GM19397 (cell line): Measurements from ENCODE around the gene MSRB2.
"Not testable (repeated sequence)": the region's sequence is repeated elsewhere in the genome, so short reads cannot be mapped to it uniquely, and the experiment has no call there.

Source experiments
- ATAC-seq: cut with Tn5 transposase; IDR thresholded peaks from one replicate; pipeline ENCODE4 v1.9.1; 2021; ENCODE audit warnings: mild to moderate bottlenecking, moderate library complexity; ENCODE audit not compliant: unreplicated experiment

Gene MSRB2

DNA sequence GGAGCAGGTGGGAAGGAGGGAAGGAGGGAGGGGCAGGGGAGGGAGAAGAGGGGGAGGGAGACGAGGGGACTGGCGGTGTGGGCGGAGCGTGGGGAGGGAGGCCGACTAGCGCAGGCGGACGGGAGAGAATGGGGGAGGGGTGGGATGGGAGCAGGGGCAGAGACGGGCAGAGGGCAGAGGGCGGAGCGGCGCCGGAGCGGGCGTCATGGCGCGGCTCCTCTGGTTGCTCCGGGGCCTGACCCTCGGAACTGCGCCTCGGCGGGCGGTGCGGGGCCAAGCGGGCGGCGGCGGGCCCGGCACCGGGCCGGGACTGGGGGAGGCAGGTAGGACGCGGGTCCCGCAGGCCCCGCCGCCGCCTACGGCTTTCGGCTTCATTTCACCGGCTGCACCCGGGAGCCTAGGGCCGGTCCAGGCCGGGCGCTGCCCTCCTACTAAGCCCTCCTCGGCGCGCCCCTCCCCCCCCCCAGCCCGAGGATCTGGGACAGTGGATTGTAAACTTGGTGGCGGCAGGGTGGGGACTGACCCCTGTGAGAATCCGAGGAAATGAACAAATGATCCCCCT lies at the start of gene MSRB2:
Gene MSRB2, plus strand, starts transcription at position 176 of the 562 bp plus-strand sequence. Its CDS starts 30 bp downstream, at position 206.
- ATAC-seq: peak; percentile 81

DNA sequence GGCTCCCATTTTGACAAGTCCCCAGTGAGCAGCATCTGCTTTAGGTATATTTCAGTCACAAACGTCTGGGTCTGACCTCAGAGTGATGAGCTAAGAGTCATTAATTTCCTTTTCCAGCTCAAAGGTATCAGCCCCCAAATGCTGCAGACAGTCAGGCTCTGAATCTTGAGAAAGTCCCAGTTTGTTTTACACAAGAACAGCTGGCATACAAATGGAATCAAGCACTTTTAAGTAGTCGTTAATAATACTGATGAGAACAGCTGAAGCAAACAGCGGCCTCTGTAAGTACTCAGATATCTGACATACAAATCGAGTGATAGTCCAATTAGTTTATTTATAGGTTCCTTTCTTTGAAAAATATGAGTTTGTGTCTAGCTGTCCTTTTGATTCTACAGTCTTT lies 49.4 kb upstream of the MSRB2 start:
- ATAC-seq: no peak

DNA sequence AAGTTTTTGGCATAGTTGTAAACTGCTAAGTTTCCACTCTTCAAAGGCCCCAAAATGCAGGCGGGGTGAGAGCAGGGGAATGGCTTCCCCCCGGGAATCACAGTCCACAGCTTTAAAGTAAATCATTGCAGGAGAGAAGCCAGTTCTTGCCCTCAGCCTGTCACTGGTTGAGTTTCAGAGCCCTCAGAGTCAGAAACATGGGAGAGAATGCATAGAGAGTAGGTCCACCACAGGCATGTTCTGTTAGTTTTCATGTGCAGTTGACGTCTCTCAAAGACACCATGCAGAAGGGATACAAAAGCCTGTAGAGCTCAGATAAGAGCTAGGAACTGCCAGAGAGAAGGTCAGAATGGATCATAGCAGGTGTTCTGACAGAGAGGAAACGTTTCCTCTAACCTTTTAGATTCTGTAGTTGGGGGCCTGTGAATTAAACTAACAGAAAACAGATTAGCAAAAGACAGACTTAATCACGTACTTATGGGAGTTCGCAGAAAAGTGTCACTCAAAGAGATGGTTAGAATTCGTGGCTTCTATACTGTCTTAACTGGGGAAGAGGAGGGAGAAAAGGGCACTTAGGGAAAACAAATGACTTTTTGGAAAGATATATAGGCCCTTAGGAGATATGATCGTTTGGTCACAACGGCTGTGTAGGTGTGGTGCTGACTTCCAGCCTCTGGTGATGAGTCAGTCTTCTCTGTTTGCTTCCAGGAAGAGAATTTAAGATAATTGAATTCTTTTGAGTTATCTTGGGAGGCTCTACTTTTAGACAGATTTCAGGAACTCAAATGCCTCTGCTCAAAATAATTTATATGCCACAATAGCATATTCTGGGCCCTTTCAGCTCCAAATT lies 48.0 kb upstream of the MSRB2 start:
- ATAC-seq: no peak

DNA sequence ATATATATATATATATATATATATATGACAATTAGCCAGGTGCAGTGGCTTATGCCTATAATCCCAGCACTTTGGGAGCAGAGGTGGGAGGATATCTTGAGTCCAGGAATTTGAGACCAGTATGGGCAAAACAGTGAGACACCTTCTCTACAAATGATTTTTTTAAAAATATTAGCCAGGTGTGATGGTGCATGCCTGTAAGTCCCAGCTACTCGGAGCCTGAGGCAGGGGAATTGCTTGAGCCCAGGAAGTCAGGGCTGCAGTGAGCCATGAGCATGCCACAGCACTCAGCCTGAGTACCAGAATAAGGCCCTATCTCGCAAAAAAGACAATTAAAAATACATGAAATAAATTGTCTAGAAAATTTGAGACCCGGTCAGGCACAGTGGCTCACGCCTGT lies 47.2 kb upstream of the MSRB2 start:
- ATAC-seq: no peak

DNA sequence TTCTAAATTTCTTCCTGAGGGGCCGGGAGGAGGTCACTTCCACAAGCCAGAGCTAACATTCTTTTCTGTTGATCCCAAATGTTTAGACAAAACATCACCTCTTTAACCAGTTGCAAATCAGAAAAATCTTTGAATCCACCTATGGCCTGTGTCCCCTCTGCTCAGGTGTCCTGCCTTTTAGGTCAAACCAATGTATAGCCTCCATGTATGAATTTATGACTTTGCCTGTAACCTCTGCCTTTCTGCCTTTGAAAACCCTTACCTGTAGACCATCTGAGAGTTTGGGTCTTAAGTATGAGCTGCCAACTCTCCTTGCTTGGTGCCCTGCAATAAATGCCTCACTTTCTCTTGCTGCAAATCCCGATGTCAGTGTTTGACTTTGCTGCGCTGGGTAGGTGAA lies 44.1 kb upstream of the MSRB2 start:
- ATAC-seq: no peak

DNA sequence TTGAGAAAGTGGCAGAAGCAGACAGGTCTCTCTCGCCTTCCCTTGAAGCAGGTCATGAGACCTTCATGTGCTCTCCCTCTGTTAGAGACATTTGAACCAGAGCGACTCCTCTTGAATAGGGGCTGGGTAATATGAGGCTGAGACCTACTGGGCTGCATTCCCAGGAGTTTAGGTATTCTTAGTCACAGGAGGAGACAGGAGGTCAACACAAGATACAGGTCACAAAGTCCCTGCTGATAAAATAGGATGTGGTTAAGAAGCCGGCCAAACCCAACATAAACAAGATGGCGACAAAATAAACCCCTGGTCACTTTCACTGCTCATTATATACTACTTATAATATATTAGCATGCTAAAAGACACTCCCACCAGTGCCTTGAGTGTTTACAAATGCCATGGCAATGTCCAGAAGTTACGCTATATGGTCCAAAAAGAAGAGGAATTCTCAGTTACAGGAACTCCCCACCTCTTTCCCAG lies 43.5 kb upstream of the MSRB2 start:
- ATAC-seq: no peak

DNA sequence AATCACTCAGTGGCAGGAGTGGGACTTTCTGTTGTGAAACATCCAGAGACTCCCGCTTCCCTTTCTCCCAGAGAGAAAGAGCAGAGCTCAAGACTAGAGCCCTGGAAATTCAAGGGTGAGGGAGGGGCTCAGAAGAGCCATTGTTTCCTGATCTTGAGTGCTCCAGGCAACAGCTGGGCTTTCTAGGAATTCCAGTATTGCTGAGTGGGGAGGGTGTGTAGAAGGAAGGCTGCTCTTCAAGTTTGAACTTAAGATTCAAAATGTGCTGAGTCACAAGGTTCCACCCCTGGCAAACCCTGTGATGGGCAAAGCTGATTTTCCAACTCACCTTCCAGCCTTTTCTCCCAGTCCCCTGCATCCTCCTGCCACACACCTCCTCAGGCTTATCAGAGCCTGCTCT lies 42.3 kb upstream of the MSRB2 start:
- no peak for ATAC-seq

DNA sequence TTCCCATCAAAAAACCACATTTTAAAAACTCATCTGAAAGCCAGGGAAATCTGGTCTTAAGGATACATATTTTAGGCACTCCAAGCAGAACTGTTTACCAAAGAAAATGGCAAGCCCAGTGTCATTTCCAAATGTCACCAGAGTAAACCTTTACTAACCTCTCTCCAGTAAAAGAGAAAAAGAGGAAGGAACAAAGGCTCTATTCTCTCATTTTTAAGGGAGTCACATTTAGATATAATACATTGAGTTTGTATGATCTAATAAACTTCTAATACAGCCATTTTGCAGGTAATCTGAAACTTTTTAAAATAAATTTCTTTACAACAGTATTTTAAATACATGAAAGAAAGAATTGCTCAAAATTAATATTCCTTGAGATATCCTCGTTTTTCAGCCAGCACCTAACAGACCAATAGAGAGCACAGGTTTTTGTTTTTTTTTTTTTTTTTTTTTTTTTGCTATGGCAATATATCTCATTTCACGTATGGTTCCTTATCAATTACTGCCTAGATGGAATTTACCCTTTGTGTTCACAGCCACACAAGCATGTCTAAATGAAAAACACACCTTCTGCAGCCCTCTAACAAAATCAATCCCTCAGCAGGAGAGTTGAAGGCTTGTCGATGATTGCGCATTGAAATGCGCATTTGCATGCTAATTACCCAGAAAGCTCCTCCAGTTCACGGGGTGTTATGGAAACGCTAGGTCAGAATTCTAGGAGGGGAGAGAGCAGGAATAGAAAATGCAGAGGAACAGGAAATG lies 39.8 kb upstream of the MSRB2 start:
- ATAC-seq: no peak

DNA sequence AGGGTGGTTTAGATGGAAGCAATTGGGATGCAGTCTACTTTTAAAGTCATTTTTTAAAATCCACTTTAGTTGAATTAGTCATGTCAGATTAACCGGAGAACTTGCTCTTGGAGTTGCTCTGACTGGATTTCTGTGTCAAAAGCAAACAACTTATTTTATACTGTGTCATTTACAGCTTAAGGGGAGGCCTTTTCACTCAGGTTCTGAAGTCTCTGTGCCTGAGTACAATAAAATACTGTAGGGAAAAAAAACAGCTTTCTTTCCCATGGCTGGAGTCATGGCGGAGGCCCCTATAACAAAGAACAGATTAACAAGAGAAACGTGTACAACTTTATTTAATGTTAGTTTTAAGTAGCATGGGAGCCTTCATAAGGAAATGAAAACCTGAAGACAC lies 39.2 kb upstream of the MSRB2 start:
- no peak for ATAC-seq

DNA sequence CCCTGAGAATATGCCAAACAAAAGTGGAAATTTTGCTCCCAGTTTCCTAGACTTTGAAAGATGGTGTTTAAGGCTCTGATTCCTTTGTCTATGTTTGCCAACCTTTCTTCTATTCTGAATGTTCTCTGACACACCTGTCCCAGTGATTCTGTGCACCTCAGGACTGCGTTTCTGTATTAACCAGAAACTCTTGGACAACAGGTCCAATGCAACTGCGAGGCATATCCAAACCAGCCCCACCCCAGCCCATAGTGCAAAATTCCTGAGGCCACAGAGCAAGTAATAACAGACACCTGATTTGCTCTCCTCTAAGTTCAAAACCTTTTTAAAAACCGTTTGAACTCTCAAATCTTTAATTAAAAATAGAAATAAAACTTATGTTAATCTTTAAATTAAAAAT lies 37.0 kb upstream of the MSRB2 start:
- ATAC-seq: no peak

DNA sequence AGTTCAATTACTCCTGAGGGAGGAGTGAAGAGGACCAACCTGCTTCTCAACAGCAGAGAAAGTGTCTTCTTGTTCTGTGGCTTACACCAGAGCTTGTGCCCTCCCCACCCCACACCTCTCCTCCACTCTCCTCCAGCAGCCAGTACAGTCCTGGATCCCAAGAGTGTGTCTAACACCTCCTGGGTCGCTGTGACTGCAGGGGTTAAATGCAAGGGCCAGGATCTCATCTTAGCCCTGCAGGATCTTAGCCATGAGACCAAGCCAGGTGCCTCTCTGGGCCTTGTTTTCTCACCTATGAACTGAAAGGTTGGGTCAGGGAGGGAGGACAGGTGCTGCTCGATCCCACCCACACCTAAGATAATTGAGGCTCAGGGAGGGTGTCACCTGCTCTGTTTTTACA lies 34.5 kb upstream of the MSRB2 start:
- no peak for ATAC-seq

DNA sequence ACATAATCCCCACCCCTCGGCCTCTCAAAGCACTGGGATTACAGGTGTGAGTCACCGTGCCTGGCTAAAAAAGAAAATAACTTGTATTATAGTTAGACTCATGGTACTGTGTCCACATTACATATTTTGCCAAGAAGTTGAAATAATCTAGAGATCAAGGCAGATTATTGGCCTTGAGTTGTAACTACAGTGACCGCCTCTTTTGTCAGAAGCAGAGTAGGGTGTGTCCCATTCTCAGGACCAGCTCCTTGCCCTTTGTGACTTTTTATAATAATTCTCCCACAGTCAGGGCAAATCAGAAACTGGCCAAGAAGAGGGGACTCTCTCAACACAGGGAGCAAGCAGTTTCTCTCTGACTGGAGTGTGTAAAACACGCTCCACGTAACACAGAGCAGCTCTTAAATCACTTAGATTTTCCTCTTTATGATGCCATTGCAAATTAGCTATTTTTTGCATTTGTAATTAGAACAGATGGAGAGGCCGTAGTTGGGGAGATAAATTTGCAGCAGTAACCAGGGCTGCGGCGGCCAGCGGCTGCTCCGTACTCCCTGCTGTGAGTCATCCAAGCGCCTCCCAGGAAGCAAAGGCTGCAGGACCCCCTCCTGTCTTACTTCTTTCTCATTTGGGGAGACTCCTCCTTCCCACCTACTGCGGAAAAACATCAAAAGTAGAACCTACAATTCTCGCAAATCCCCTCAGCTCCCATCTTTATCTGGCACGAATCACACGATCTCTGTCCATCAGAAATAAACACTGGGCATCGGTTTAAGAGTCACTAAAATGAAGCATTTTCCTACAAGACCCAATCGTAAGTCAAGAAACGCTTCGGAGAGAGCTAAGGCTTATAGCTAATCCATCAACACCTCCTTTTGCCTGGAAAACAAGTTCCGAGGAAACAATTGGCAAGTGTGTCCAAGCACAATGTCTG lies 32.1 kb upstream of the MSRB2 start:
- ATAC-seq: no peak

DNA sequence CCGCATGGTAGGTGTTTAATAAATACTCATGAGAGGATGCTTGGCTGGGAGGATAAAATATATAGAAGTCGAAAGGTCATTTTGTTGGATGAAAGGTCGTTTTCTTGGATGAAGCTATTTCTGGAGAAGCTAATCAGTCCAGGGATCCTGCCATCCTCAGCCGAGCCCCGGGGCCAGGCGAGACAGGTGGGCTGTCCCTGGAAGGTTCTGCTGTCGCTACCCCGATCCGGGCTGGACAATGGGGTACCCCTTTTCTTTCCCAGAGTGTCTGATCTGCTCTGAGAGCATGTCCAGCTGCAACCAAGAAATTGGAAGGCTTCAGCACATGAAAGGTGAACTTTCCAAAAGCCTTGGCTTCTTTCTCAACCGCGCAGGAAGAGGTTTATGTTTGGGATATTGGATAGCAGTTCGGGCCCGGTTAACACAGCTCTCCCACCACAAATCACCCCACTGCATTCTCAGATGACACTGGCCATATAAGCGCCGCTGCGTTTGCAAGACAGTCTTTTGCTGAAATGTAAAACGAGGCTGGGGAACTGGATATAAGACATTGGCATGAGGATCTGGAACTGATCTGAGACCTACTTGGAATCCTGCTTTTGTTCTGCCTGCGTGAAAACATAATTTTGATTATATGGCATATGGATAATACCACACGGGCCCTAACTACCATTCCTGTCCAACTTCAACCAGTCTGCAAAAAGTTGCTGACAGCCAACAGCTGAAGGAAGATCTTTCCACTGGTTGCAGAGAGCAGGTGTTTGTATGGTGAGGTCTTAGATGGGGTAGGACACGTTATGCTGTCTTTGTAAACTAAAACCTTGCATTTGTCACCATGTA lies 31.2 kb upstream of the MSRB2 start:
- no peak for ATAC-seq

DNA sequence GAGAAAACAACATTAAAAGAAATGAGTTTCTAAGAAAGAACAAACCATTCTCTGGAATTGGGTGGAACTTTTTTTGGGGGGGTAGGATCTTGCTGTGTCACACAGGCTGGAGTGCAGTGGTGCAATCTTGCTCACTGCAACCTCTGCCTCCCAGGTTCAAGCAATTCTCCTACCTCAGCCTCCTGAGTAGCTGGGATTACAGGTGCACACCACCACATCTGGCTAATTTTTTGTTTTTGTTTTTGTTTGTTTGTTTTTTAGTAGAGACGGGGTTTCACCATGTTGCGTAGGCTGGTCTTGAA lies 30.6 kb upstream of the MSRB2 start:
- not testable (repeated sequence) for ATAC-seq

DNA sequence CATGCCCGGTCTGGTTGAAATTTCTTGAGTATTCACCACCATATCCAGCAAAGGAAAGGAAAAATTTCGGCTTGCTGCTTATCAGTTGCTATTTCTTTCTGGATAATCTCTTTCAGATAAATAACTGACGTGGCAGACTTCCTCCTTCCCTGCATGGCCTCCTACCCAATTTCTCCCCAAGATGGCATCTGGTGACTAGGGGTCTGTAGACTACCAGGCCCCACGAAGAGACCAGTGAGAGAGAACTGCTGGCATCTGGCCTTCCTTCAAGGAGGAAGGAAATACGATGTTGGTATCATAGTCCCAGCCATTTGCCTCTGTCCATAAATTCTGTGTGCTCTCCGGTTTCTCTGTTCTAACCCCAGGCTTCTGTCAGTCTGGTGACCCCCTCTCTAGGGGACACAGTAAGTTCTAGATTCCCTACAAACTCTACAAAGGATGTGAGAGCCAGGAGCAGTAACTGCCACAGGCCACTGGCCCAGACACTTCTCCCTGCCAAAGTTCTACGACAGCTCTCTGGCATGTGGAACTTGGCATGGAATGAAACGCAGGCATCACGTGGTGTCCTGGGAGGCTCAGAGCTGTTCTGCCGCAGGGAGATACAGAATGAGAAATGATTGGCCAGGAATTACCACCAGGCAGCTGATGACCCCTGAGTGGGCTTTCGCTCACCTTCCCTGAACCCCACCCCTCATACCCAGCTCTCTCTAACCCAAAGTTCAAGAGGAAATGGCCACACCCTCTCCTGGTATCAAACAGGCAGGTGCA lies 30.0 kb upstream of the MSRB2 start:
- no peak for ATAC-seq

DNA sequence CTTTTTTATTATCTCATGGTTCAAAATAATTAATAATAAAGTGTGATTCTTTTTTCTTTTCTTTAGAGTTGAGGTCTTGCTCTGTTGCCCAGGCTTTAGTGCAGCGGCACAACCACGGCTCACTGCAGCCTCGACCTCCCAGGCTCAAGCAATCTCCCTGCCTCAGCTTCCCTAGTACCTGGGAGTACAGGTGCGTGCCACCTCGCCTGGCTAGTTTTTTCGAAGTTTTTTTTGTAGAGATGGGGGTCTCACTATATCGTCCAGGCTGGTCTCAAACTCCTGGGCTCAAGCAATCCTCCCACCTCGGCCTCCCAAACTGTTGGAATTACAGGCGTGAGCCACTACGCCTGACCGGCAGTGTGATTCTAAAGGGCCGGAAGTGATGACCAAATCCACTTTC lies 28.0 kb upstream of the MSRB2 start:
- ATAC-seq: no peak

DNA sequence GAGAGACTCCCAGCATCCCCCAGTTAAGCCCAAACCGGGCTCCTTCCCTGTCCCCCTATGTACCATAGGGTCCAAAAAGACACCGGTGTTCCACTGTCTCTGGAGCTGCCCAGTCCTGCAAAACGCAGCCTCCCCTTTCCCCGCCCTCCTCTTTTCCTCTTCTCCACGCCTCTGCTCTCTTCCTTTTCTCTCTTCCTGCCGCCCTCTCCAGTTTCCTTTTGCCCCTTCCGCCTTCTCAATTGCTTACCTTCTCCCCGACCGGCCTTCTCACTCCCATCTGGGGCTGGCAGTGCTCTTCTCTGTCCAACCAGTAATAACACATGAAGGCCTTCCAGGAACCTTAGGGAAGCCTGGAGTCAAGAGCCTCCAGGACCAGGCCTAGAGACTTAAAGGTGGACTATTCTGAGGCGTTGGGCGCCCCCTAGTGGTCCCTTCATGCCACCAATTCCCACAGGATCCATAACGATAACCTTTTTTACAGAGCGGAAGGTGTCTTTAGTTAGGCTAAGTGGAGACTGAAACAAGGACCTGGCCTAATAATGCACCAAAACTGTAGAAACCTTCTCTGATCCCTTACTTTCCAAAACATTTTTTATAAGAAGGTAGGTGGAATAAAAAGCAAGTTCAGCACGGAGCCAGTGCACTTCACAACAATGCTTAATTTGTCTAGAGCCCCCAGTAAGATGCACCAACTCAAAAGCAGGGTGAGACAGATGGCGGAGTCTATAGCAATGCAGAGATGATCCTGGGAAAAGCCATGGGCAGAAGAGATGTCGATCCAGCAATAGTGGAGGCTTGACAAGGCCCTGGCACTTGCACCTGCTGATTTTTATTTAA lies 27.2 kb upstream of the MSRB2 start:
- peak; percentile 66 for ATAC-seq

DNA sequence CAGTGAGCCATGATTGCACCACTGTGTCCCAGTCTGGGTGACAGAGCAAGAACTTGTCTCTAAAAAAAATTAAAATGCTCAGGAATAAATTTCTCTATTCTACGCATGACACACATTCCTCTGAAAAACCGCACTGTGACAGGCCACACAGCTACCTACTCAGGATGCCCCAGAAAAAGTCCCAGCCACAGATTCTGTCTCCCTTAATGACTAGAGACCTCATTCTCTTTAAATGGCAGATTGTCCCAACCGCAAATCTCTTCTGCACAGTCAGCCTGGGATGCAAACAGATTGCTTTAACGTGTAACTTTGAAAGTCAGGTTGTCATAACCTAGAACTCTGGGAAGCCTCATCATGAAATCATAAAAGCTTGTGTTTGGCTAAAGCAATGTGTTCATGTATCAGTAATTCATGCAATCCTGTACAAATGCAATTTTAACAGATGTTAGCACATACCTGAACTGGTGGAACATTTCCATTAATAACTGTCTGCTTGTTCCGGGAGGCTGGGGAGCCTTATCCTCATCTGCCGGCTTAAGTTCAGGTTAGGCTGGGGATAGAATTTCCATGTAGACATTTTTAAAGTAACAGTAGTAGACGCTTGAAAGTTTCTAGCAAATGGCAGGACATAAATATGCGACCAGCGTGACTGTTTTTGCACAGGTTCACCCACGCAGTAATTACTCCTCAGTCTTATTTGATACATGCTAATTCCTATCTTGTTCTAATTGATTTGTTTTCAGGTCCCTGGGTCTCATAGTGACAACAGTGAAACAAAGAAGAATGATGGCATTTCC lies 26.2 kb upstream of the MSRB2 start:
- ATAC-seq: no peak
